Measurements from ENCODE around the gene GRSF1.

DNA sequence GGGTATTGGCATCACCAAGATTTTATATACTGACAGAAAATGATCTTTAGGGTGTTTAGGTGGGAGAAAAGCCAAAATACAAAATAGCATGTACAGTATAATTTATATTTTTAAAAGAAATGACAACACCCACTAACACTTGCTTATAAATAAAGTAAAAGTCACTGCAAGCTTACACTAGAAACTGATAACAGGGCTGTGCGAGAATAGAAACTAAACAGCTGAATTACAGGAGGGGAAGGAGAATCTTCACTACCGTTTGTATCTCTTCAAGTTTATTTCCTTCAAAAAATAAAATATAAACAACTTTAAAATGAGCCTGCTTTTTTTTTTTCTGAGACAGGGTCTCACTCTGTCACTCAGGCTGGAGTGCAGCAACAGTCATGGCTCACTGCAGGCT is 22.8 kb downstream of the GRSF1 start:
- TF ChIP-seq, protein P1, sequence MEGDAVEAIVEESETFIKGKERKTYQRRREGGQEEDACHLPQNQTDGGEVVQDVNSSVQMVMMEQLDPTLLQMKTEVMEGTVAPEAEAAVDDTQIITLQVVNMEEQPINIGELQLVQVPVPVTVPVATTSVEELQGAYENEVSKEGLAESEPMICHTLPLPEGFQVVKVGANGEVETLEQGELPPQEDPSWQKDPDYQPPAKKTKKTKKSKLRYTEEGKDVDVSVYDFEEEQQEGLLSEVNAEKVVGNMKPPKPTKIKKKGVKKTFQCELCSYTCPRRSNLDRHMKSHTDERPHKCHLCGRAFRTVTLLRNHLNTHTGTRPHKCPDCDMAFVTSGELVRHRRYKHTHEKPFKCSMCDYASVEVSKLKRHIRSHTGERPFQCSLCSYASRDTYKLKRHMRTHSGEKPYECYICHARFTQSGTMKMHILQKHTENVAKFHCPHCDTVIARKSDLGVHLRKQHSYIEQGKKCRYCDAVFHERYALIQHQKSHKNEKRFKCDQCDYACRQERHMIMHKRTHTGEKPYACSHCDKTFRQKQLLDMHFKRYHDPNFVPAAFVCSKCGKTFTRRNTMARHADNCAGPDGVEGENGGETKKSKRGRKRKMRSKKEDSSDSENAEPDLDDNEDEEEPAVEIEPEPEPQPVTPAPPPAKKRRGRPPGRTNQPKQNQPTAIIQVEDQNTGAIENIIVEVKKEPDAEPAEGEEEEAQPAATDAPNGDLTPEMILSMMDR (tag by site-specific recombination; IDR thresholded peaks at IDR 0.05), result no peak
- no peak for TF ChIP-seq ZBTB8A (tag by site-specific recombination; IDR thresholded peaks at IDR 0.05)
